Liver (tissue), 3 donors: Measurements from ENCODE around the gene TMEM115.

Experiments used
- EGR1 ChIP-seq, 2 donors: IDR thresholded peaks; 2 replicates each; pipeline ENCODE4 v1.6.1; 2016 to 2018; ENCODE audit warnings: antibody characterized with exemption in 2 of 2, low read depth in 2 of 2
- FOXA1 ChIP-seq: IDR thresholded peaks from 2 replicates; pipeline ENCODE4 v1.6.1; 2016; ENCODE audit warnings: antibody characterized with exemption
- GABPA ChIP-seq, 2 donors: IDR thresholded peaks in 1 of 2; conservative IDR thresholded peaks in 1 of 2; 2 replicates each; pipeline ENCODE4 v1.6.1; 2016; ENCODE audit warnings: antibody characterized with exemption in 2 of 2, mild to moderate bottlenecking in 1 of 2, moderate library complexity in 1 of 2
- HNF4A ChIP-seq, 2 donors: conservative IDR thresholded peaks; 2 replicates each; pipeline ENCODE4 v1.6.1; 2016; ENCODE audit warnings: antibody characterized with exemption in 2 of 2, mild to moderate bottlenecking in 2 of 2
- JUND ChIP-seq, 2 donors: IDR thresholded peaks; 2 replicates each; pipeline ENCODE4 v1.6.1; 2016; ENCODE audit warnings: antibody characterized with exemption in 2 of 2
- RAD21 ChIP-seq, 2 donors: IDR thresholded peaks; 2 replicates each; pipeline ENCODE4 v1.6.1; 2016; ENCODE audit warnings: antibody characterized with exemption in 2 of 2, mild to moderate bottlenecking in 2 of 2
- RXRA ChIP-seq, 2 donors: IDR thresholded peaks; 2 replicates each; pipeline ENCODE4 v1.6.1; 2017 to 2018; ENCODE audit warnings: antibody characterized with exemption in 2 of 2, mild to moderate bottlenecking in 1 of 2
- SP1 ChIP-seq: IDR thresholded peaks from 2 replicates; pipeline ENCODE4 v1.6.1; 2018; ENCODE audit warnings: antibody characterized with exemption, mild to moderate bottlenecking
- TAF1 ChIP-seq: conservative IDR thresholded peaks from 2 replicates; pipeline ENCODE4 v1.6.1; 2016; ENCODE audit warnings: antibody characterized with exemption, mild to moderate bottlenecking
- YY1 ChIP-seq: IDR thresholded peaks from 2 replicates; pipeline ENCODE4 v1.6.1; 2016; ENCODE audit warnings: antibody characterized with exemption, mild to moderate bottlenecking
- TF ChIP-seq, protein P1 (sequence below): fragments of 150-350 bp; IDR thresholded peaks from 2 replicates; pipeline ENCODE4 v1.5.1; 2017; ENCODE audit warnings: improper control_type of control experiment, low read depth, low read length; ENCODE audit not compliant: missing input control
- TF ChIP-seq, protein P2 (sequence below): IDR thresholded peaks from 2 replicates; pipeline ENCODE4 v1.6.1; 2016; ENCODE audit warnings: antibody characterized with exemption
- TF ChIP-seq, protein P3 (sequence below): IDR thresholded peaks from 2 replicates; pipeline ENCODE4 v1.6.1; 2016; ENCODE audit warnings: antibody characterized with exemption, mild to moderate bottlenecking
- TF ChIP-seq, protein P4 (sequence below): IDR thresholded peaks from 2 replicates; pipeline ENCODE4 v1.6.1; 2016; ENCODE audit warnings: antibody characterized with exemption
- donor health status: healthy.
- donor health status: healthy.

DNA sequence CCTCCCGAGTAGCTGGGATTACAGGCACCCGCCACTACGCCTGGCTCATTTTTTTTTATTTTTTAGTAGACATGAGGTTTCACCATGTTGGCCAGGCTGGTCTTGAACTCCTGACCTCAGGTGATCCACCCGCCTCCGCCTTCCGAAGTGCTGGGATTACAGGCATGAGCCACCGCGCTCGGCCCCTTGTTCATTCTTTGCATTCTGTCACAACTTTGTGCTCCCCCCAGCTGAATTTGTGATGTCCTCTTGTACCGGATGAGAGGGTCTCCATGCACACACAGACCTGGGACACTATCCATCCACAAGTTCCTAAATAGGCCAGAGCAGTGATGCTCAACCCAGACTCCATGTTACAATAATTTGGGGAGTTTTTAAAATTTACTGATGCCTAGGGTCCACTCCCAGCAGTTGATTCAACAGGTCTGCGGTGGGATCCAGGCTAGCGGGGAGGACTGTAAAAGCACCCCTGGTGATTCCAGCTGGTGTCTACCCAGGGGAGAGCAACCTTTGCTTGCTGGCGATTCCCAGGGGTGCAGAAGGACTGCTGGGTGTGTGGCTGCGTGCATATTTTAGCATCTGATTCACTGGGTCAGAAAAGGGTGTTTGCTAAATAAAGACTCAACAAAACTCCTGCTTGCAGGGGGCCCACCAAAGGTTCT lies 19.7 kb downstream of the TMEM115 start:
- TF ChIP-seq FOXA1 (no peak), TAF1 (no peak), RAD21 (IDR thresholded peaks at IDR 0.05) (no peak), JUND (IDR thresholded peaks at IDR 0.05) (no peak), SP1 (no peak), EGR1 (IDR thresholded peaks at IDR 0.05; ENCODE audit: low read depth in 2 of 2) (no peak), GABPA (IDR thresholded peaks at IDR 0.05 in 1 of 2, conservative IDR thresholded peaks at IDR 0.05 in 1 of 2) (no peak), YY1 (no peak), HNF4A (conservative IDR thresholded peaks at IDR 0.05) (no peak), RXRA (IDR thresholded peaks at IDR 0.05) (no peak)
- TF ChIP-seq, protein P1, sequence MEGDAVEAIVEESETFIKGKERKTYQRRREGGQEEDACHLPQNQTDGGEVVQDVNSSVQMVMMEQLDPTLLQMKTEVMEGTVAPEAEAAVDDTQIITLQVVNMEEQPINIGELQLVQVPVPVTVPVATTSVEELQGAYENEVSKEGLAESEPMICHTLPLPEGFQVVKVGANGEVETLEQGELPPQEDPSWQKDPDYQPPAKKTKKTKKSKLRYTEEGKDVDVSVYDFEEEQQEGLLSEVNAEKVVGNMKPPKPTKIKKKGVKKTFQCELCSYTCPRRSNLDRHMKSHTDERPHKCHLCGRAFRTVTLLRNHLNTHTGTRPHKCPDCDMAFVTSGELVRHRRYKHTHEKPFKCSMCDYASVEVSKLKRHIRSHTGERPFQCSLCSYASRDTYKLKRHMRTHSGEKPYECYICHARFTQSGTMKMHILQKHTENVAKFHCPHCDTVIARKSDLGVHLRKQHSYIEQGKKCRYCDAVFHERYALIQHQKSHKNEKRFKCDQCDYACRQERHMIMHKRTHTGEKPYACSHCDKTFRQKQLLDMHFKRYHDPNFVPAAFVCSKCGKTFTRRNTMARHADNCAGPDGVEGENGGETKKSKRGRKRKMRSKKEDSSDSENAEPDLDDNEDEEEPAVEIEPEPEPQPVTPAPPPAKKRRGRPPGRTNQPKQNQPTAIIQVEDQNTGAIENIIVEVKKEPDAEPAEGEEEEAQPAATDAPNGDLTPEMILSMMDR, result no peak
- TF ChIP-seq, protein P2, sequence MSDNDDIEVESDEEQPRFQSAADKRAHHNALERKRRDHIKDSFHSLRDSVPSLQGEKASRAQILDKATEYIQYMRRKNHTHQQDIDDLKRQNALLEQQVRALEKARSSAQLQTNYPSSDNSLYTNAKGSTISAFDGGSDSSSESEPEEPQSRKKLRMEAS, result no peak
- TF ChIP-seq, protein P3, sequence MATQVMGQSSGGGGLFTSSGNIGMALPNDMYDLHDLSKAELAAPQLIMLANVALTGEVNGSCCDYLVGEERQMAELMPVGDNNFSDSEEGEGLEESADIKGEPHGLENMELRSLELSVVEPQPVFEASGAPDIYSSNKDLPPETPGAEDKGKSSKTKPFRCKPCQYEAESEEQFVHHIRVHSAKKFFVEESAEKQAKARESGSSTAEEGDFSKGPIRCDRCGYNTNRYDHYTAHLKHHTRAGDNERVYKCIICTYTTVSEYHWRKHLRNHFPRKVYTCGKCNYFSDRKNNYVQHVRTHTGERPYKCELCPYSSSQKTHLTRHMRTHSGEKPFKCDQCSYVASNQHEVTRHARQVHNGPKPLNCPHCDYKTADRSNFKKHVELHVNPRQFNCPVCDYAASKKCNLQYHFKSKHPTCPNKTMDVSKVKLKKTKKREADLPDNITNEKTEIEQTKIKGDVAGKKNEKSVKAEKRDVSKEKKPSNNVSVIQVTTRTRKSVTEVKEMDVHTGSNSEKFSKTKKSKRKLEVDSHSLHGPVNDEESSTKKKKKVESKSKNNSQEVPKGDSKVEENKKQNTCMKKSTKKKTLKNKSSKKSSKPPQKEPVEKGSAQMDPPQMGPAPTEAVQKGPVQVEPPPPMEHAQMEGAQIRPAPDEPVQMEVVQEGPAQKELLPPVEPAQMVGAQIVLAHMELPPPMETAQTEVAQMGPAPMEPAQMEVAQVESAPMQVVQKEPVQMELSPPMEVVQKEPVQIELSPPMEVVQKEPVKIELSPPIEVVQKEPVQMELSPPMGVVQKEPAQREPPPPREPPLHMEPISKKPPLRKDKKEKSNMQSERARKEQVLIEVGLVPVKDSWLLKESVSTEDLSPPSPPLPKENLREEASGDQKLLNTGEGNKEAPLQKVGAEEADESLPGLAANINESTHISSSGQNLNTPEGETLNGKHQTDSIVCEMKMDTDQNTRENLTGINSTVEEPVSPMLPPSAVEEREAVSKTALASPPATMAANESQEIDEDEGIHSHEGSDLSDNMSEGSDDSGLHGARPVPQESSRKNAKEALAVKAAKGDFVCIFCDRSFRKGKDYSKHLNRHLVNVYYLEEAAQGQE, result no peak
- TF ChIP-seq, protein P4, sequence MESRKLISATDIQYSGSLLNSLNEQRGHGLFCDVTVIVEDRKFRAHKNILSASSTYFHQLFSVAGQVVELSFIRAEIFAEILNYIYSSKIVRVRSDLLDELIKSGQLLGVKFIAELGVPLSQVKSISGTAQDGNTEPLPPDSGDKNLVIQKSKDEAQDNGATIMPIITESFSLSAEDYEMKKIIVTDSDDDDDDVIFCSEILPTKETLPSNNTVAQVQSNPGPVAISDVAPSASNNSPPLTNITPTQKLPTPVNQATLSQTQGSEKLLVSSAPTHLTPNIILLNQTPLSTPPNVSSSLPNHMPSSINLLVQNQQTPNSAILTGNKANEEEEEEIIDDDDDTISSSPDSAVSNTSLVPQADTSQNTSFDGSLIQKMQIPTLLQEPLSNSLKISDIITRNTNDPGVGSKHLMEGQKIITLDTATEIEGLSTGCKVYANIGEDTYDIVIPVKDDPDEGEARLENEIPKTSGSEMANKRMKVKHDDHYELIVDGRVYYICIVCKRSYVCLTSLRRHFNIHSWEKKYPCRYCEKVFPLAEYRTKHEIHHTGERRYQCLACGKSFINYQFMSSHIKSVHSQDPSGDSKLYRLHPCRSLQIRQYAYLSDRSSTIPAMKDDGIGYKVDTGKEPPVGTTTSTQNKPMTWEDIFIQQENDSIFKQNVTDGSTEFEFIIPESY, result no peak
